OCI-M1 (cell line): ENCODE data around the gene DLGAP5.
A peak's percentile ranks its signal among the peaks of the same experiment; 100 is the strongest.

Source experiments
- DNase-seq: peaks from one replicate; lab custom pipeline; 2025; lab: John Stamatoyannopoulos, UW

DLGAP5 gene

DNA sequence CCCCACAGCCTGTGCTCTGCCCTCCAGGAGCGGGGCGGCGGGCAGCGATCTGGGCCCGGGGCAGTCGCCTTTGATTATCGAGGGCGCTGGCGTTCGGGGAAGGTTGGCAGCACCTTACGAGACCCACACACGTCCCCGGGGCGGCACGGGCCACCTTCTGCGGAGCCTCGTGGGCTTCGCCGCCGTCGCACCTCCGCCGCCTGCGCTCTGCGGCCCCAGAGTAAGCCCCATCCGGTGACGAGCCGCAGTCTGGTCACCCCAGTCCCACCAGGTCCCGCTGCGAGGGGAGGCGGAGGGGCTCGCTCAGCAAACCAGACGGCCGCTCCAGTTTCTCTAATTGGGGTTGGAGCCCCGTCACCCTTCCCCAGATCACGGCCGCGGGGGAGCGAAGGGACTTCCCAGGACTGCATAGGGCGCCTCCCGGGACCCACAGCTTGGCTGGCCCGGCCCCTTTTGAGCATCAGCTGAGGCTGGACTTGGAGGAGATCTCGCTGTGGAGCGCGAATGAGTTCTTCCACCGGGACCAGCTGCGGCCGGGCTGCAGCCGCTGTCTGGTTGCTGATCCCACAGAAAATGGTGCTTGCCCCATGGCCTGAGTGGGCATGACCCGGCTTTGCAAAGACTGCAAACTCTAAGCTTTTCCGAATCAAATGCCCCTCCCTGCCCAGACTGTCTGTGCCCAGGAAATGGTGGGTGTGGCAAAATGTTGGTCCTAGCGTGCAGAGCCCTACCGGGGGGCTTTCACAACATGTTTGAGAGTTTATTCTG is 61.8 kb downstream of the DLGAP5 start:
- DNase-seq = no peak

DNA sequence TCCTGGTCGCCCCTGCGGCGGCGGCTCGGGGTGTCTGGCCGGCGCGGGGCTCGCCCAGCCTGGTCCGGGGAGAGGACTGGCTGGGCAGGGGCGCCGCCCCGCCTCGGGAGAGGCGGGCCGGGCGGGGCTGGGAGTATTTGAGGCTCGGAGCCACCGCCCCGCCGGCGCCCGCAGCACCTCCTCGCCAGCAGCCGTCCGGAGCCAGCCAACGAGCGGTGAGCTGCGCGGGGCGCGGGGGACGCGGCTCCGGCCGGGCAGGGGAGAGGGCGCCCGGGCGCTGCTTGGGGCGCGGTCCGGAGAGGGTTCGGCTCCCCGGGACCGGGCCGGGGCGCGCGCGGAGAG is 62.3 kb downstream of the DLGAP5 start, which contains the start of gene LGALS3:
TSS of gene LGALS3 (plus strand) at position 167 of the 342 bp plus-strand sequence. CDS start 8,122 bp downstream, outside the sequence.
- DNase-seq = peak; percentile 8

DNA sequence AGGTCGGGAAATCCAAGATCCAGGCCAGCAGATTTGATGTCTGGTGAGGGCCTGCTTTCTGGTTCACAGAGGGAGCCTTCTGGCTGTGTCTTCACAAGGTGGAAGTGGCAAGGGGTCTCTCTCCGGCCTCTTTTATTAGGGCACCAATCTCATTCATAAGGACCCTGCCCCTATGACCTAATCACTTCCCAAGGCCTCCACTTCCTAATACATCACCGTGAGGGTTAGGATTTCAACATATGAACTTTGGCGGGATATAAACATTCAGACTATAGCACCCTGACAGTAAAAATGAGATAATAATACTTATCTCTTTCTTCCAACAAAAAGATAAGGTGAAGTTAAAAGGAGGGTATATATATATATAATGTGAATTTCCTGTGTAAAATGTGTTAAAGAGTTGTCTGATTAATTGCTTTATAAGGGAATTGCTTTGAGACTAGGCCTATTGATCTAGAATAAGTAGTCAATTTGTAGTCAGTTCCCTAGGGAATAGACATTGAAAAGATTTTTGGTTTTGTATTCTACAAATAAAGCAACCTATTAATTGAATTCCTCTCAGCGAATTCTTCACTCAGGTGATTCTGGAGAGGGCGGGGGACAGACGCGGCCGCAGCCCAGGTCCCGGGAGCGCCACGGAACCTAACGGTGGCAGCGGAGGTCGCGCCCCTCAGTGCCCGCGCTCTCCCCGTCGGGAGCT is 62.8 kb downstream of the DLGAP5 start:
- DNase-seq = no peak

GRCh38 chr14:55127460-55127951 is 63.9 kb downstream of the DLGAP5 start:
- DNase-seq = no peak

DNA sequence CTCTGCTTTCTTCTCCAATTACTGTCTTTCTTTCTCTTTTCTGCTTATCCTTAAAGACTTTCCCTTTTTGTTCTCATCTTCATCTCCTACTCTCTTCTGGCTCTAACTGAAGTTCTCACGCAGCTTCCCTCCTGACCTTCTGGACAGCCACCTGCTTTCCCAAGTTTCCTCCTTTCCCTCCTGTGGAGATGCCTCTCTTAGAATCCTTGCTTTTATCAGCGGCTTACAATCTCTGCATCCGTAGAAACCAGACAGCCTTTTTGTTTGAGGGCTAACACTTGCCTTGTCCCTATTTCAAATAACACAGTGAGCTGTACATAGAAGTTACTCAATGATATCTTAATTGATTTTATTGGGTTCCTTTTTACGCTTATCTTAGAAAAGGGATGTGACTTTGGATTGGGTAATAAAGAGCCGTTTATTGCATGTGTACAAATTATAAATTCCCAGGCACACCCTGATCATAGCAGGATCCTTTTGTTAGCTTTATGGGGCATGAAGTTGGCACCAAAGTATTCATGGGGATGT is 64.4 kb downstream of the DLGAP5 start:
- DNase-seq = no peak

DNA sequence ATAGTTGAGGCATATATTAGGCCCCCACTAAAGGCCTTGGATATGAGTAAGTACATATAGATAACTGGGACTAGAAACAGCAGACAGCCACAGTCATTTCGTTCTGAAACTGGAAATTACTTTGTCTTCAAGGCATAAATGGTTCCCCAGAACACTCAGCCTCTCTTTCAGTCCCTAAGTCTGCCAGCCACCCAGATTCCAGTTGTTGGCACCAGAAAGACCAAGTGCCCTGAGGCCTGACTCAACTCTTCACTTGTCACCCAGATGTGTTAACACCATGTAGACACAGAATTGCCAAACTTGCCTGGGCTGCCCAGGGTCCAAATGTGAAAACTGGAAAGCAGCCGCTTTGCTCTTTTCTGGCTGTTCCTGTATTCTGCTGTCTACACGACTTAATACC is 65.4 kb downstream of the DLGAP5 start:
- no peak for DNase-seq

GRCh38 chr14:55125403-55125802 is 66.0 kb downstream of the DLGAP5 start:
- peak; percentile 37 for DNase-seq

DNA sequence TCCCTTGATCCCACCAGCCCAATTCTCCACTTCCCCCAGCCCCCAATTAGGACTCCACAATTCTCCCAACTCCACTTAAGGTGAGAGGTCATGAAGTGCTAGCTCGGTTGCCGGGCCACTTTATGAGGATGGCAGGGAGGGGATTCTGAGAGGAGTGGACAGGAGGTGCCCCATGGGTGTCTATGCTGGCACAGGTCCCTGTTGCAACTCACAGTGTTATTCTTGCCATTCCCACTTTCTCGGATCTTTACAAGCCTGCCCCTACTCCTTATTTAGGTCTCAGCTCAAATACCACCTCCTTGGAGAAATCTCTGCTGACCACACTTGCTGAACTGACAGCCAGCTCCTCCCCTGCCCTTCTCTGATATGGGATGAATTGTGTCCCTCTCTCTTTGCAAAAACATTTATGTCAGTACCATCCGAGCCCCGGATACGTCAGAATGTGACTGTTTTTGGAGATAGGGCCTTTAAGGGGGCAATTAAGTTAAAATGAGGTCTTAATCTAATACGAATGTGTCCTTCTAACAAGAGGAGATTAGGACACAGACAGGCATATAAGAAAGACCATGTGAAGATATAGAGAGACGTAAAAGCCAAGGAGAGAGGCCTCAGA is 66.5 kb downstream of the DLGAP5 start:
- peak; percentile 23 for DNase-seq

DNA sequence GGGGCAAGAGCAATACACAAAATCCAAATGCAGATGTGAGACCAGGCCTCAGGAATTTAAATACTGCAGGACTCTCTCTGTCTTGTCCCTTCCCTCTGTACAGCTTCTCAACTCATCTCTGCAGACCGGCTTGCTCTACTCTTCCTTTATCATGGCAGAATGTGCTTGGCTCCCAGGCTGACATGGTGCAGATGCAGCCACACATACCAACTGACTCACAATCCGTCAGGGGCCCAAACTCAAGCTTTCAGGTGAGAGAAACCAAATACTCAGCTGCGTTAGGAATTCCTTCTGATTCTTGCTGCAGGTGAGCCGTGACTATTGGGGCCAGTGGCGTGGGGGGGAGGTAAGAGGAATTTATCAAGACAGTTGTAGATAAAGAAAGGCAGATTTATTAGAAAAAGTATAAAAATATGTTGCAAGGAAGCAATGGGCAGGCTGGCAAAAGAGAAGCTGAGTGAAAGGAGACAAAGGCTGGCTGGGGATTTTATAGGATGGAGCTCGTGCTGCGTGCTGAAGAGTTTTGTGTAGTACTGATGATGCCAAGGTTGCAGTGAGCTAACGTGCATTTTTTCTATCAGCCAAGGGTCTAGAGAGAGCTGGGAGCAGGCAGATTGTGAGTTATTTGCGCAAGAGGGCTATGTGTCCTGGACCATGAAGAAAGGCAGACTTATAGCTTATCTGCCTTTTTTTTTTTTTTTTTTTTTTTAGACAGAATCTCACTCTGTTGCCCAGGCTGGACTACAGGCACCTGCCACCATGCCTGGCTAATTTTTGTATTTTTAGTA is 67.3 kb downstream of the DLGAP5 start:
- DNase-seq = no peak

DNA sequence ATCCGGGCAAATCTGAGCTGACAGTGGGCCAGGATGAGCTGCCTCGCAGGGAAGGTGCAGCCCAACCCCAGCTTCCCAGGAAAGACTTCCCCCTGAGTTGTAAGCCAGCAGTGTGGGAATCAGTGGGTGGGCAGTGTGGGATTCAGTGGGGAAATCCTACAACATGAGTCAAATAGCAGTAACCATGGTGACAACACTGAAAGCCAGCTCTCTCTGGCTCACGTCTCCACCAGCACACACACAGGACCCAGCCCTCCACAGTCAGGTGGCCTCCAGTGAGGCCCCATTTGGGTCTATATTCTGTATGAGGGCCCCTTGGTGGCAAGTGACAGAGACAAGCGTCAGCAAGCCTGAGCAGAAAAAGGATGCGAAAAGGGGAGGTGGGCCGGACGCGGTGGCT is 68.3 kb downstream of the DLGAP5 start:
- DNase-seq = no peak

DNA sequence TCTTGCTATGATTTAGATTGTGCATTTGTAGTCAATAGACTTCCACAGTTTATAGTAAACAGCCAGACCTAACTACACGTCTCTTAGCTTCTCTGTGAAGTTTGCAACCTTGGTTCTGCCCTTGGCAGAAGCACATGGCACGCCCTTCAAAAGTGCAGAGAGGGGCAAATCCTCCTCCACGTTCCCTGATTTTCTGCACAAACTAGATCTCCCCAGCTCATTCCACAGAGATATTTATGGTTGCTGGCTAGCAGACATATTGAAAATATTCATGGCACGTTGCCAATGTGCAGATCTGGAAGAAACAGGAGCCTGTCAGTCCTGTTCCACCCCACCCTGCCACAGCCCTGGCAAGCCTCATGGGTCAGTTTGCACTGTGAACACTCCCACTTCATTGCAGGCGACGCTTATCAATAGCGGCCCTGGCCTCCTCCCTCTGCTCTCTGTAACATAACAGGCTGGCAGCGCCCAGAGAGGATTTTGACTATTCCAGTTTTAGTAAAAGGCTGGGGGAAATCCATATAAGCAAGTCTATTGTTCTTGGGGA is 68.9 kb downstream of the DLGAP5 start:
- DNase-seq = peak; percentile 61

DNA sequence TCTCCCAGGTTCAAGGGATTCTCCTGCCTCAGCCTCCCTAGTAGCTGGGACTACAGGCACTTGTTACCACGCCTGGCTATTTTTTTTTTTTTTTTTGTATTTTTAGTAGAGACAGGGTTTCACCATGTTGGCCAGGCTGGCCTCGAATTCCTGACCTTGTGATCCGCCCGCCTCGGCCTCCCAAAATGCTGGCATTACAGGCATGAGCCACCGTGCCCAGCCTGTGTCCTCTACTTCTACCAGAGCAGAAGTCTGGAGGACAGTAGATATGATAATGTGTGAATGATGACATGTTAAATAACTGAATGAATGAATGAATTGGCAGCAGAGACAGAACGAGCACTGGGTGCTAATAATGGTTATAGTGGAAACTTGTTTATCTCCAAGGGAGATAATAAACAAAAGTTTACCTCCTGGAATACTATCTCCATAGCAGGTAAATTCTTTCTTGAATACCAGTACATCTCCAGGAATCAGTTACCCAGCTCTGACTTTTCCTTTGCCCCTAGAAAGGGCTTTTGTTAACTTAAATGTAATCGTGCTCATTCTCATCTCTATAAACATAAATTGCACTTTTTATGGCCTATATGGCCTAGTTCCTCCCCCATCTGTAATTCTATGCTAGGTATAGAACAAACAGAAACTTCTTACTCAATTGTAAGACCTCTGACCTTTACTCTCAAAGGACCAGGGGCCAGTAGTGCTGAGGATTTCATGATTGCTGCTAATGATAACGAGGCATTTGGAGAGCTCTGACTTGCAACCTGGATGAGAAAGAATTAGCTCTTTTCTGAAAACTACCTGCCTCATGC is 69.6 kb downstream of the DLGAP5 start:
- no peak for DNase-seq

GRCh38 chr14:55120571-55121495 is 70.6 kb downstream of the DLGAP5 start:
- peak; percentile 30 for DNase-seq

GRCh38 chr14:55118761-55119160 is 72.6 kb downstream of the DLGAP5 start:
- DNase-seq = no peak

GRCh38 chr14:55117803-55118441 is 73.5 kb downstream of the DLGAP5 start:
- peak; percentile 77 for DNase-seq

DNA sequence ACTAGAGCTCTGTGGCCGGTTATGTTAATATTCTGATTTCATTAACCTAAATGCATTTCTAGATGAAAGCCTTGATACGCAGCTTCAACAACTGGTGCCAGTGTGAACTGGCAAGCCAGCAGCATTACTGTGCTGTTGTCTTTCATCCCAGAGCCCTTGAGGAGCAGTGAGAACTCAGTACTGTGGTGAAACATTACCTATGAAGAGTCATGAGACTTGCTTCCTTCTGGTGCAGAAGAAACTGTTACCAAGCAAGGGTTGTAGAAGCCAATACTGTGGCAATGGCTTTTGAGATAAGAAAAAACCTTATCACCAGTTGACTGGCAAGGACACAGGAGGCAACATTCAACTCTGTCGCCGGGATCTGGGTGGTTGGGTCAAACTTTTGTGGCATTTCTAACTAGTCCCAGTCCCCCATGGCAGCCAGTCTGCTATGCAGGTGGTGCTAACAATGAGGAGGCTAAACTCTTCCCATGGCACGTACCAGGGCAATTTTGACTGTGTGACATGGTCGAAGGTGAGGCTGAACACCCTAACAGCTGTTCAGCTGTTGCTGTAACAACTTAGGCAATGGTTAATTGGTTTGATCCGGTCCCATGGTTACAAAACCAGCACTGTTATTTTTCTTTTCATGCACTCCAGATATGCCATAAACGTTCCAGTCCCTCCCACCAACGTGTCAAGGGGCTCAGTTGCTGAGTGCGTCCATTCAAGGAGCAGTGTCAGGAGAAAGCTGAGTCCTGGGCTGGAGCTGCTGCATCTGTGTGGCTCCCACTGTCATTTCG is 74.9 kb downstream of the DLGAP5 start:
- DNase-seq = peak; percentile 63

DNA sequence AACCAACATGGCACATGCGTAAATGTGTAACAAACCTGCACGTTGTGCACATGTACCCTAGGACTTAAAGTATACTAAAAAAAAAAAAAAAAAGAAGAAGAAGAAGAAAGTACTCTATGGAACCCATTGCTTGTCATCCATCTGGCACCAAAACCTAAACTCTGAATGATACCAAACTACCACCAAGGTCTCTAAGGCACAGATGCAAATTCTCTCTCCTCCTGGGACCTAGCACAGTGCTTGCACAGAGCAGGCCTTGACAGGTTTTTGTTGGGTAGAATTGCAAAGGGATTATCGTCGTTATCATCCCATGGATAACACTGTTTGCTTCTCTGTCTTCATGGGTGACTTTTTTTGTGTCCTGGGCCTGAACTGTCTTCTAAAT is 75.5 kb downstream of the DLGAP5 start:
- no peak for DNase-seq

- no peak for DNase-seq
Measured at GRCh38 chr14:55115460-55115859, 75.9 kb downstream of the DLGAP5 start.
